ENCODE results near the gene TDRD5. TPM values are rescaled to one million over a fixed set of nuclear protein-coding genes. Genes with fewer than 3 reads are reported as not detected.
"Not testable (repeated sequence)": the region's sequence is repeated elsewhere in the genome, so short reads cannot be mapped to it uniquely, and the experiment has no call there.

TDRD5 gene
- total RNA-seq, 2 experiments from 2014 or later, result not detected

DNA sequence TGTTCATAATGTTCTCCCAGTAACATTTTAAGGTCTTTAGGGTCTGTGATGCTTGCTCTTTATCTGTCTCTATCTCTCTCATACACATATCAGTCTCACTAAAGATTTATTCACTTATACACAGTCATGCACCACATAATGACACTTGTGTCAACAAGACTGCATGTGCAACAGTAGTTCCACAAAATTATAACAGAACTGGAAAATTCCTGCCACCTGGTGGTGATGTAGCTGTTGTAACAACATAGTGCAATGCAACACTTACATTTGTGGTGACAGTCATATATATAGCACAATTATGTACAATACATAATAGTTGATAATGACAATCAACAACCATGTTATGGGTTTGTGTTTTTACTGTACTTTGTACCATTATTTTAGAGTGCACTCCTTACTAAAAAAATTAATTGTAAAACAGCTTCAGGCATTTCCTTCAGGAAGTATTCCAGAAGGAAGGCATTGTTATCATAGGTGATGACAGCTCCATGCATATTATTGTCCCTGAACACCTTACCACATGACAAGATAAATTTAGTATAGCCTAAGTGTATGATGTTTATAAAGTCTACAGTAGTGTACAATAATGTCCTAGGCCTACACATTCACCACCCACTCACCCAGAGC, 8.1 kb downstream of the TDRD5 start:
- ChIA-PET CTCF (interaction anchor here (1.0 kb wide), 1 partner anchor 543 kb away, joined by 3 read pairs; no protein-coding TSS in a partner anchor), POLR2A (no interaction called here)

DNA sequence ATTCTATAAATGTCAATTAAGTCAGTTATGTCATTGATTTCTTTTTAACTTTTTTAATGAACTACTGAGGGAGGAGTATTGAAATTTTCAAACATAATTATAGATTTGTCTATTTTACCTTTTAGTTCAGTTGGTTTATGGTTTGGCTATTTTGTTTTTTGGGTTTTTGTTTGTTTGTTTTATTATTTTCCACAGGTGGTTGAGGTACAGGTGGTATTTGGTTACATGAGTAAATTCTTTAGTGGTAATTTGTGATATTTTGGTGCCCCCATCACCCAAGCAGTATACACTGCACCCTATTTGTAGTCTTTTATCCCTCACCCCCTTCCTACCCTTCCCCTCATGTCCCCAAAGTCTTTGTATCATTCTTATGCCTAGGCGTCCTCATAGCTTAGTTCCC, 9.5 kb downstream of the TDRD5 start:
- ChIA-PET CTCF (no interaction called here), POLR2A (no interaction called here)

DNA sequence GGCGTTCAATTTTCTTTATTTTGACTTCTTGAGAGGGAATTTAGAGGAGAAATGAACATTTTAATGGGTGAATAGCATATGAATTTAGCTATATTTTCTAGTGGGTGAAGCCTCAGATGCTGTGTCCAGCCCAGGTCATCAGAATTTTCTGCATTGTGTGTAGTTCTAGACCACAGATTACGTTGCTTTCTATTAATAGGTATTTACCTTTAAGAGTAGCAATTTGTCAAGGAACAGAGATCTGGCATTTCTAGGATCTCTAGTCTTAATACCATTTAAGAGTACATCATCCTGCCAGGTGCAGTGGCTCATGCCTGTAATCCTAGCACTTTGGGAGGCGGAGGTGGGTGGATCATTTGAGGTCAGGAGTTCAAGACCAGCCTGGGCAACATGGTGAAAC, 20.7 kb downstream of the TDRD5 start:
- ChIA-PET POLR2A (no interaction called here), CTCF (no interaction called here)

DNA sequence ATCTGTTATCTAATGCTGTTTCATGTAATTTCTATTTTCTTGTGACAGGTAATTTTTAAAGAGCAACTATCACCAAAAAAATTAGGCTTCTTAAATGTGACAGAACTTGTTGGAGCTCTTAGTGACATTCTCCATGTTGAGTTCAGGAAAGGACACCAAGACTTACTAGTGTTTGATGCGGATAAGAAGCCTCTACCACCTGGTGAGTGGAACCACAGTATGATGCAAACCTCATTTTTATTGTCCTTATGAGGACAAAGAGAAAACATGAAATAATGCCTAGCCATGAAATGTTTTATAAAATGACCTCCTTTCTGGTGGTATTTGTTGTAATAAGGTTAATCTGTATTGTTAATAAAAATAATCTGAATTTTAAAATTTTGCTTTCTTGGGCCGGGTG, 39.1 kb downstream of the TDRD5 start:
- CTCF ChIA-PET, result no interaction called here
- POLR2A ChIA-PET, result no interaction called here

DNA sequence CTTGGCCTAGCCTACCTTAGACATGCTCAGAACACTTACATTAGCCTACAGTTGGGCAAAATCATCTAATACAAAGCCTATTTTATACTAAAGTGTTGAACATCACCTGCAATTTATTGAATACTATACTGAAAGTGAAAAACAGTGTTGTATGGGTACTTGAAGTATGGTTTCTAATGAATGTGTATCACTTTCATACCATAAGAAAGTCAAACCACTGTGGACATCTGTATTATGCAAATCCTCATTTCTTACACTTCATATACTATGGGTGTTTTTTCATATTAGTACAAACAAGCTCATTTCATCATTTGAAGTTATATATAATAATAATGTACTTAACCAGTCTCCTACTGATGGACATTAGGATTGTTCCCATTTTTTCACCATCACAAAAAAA, 41.2 kb downstream of the TDRD5 start:
- ChIA-PET POLR2A (no interaction called here), CTCF (no interaction called here)

DNA sequence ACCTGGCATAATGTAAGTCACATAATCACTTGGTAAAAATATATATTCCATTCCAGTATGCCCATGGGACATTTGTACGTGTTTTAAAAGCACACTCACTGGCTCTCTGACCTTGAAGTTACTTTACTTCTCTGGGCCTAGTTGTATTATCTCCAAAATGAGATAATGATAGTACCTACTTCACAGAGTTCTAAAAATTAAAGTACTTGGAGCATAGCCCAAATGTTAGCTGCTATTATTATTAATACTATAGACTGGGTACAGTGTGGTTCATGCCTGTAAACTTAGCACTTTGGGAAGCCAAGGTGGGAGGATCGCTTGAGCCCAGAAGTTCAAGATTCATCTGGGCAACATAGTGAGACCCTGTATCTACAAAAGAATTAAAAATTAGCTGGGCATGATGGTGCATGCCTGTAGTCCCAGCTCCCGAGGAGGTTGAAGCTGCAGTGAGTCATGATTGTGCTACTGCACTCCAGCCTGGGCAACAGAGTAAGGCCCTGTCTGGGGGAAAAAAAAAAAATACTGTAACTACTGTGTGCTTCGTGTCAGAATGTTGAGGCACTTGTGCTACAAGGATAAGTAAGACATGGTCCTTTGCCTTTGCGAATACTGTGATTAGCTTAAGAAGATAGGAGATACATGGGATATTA, 45.7 kb downstream of the TDRD5 start:
- POLR2A ChIA-PET, result no interaction called here
- CTCF ChIA-PET, result no interaction called here

DNA sequence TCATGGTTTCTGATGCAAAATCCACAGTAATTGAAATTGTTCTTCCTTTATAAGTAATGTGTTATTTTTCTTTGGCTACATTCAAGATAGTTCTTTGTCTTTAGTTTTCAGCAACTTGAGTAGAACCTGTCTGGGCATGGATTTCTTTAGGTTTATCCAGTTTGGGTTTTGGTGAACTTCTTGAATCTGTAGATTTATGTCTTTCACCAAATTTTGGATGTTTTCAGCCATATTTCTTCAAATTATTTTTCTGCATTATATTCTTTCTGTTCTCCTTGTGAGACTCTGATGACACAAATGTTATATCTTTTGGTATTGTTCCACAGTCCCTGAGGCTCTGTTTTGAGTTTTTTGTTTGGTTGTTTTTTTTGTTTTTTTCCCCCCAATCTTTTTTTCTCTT, 69.4 kb downstream of the TDRD5 start:
- CTCF ChIA-PET, result no interaction called here
- POLR2A ChIA-PET, result no interaction called here

DNA sequence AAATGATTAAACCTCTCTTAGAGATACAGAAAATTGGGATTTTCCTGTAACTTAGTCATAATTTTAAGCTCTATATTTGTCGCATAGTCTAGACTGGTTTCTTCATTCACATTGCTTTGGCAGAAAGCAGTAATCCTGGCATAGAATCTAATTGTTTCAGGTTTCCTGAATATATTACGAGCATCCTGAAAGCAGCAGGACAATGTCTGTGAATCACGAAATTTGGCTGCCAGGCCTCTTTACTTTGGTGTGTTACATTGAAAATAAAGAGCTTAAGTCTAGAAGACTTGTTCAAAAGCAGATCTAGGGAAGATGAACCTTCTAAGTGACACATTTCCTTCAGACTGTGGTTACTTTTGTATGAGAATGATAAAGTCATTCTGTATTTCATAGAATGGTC, 72.2 kb downstream of the TDRD5 start:
- ChIA-PET CTCF (no interaction called here), POLR2A (no interaction called here)

DNA sequence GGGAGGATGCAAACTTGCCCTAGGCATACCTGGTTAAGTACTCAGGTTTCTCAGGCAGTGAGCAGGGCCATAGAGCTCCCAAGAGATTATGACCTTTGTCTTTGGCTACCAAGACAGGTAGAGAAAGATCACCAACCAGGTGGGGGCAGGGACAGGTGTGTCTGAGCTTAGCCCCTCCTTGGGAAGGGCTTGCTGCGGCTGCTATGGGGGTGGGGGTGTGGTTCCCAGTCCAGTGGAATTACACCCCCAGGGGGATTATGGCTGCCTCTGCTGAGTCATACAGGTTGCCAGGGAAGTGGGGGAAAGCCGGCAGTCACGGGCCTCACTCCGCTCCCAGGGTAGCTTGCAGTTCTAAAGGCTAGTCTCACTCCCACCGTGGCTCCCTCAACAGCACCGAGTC, 86.2 kb downstream of the TDRD5 start:
- POLR2A ChIA-PET, result no interaction called here
- CTCF ChIA-PET, result no interaction called here

DNA sequence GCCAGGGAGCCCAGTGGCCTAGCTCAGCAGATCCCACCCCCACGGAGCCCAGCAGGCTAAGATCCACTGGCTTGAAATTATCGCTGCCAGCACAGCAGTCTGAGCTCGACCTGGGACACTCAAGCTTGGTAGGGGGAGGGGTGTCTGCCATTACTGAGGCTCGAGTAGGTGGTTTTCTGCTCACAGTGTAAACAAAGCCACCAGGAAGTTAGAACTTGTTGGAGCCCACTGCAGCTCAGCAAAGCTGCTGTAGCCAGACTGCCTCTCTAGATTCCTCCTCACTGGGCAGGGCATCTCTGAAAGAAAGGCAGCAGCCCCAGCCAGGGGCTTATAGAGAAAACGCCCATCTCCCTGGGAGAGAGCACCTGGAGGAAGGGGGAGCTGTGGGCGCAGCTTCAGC, 102.9 kb downstream of the TDRD5 start:
- CTCF ChIA-PET, result interaction anchor here (1.0 kb wide), 1 partner anchor 120 kb away, joined by 3 read pairs; no protein-coding TSS in a partner anchor
- POLR2A ChIA-PET, result not testable (repeated sequence)

DNA sequence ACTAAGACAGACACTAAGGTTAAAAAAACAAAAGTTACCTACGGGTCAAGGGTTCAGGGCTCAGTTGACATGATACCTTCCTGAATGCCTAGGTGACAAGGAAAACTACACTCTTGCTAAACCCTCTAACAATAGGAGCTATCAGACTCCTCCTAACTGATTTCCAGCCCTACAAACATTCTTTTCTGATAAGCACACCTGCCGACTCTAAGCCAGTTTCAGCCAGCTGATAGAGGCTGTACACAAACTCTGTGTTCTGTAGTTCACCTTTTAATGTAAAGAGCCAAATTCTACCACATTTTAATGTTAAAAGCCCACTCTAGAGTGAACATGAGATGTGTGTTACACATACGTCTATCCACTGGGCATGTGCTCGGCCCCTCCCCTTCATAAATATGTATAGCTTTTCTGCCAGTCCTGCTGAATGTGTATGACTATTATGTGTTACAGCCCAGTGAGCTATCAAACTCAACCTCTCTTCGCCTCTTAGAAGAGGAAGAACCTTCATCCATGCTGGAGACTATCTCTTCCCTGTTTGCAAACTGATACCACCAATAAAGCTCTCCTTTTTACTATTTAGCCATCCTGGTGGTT, 111.4 kb downstream of the TDRD5 start:
- CTCF ChIA-PET, result interaction anchor here (1.1 to 5.1 kb wide), 2 partner anchors 108 to 112 kb away, joined by 3 to 74 read pairs; no protein-coding TSS in a partner anchor
- POLR2A ChIA-PET, result no interaction called here

DNA sequence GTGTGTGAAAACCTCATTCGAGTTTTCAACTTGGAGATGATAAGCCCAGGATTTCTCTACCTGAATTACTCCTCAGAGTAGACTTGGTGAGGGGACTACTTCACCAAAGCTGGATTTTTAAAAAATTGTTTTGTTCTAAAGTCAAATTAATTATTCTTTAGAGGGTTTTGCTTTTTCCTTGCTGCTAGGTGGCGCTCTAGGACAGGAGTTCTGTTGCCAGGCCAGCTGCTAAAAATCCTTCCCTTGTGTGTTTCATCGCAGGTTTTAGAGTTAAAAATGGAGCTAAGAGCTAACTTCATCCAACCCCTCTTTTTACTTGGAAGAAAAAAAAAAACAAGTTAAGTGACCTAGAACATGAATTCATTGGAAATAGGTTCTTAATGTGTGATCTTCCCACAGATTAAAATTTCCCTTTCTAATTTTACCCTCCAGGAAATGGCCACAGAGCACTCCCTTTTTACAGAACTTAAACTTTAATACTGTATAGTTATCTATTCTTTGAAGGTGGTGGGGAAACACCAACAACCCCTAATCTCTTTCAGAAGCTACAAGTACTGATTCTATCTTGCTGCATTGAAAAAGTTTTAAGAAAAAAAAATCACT, 114.8 kb downstream of the TDRD5 start:
- POLR2A ChIA-PET, result no interaction called here
- CTCF ChIA-PET, result interaction anchor here (0.7 to 5.1 kb wide), 8 partner anchors 86 to 117 kb away, joined by 3 to 74 read pairs (median 4); no protein-coding TSS in a partner anchor

DNA sequence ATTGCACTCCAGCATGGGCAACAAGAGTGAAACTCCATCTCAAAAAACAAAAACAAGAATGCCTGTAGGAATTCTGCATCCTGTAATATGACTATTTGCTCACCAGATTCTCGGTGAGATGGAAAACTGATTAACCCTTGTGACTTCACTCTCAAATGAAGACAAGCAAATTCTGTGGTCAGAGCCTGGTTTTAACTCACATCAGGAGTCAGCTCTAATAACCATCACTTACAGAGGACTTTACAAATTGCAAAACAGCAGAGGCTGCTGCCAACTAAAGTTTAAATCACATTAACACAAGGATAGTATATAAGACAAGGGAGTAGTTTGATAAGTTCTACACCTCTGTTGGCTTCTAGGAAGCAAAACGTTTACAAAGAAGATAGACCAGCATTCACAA, 115.8 kb downstream of the TDRD5 start:
- CTCF ChIA-PET, result interaction anchor here (1.7 to 5.1 kb wide), 3 partner anchors 103 to 112 kb away, joined by 6 to 74 read pairs (median 17); no protein-coding TSS in a partner anchor

DNA sequence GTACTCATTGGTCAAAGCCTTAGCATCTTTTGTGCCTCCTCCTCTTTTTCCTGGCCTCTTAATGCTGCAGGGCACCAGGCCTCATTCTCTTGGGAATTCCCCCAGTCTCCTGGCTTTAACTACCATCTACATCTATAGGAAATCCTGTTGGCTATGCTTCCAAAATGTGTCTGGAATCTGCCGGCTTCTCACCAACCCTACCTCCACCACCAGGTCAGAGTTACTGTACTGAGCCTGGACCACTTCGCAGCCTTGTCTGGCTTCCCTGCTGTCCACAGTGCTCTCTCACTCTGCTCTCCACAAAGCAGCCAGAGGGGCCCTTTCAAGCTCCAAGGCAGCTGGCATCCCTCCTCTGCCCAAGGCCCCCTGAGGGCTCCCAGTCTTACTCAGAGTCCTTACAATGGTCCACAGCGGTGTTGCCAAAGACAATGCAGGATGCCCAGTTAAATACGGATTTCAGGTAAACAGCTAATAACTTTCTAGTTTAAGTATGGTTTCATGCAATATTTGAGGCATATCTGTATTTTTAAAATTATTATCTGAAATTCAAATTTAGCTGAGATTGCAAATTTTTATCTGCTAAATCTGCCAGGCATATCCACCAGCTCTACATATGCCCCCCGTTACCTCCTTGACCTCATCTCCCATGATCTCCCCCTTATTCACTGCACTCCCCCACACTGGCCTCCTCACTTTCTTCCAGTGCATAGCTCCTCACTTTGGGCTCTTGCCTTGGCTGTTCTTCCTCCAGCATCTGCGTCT, 117.0 kb downstream of the TDRD5 start:
- POLR2A ChIA-PET, result interaction anchor here (0.6 kb wide), 1 partner anchor 676 kb away, joined by 3 read pairs; no protein-coding TSS in a partner anchor
- CTCF ChIA-PET, result interaction anchor here (1.6 to 3.3 kb wide), 2 partner anchors 102 to 106 kb away, joined by 6 to 21 read pairs; no protein-coding TSS in a partner anchor

More for the DNA sequence above, 115.8 kb downstream of the TDRD5 start:
- POLR2A ChIA-PET, result no interaction called here

DNA sequence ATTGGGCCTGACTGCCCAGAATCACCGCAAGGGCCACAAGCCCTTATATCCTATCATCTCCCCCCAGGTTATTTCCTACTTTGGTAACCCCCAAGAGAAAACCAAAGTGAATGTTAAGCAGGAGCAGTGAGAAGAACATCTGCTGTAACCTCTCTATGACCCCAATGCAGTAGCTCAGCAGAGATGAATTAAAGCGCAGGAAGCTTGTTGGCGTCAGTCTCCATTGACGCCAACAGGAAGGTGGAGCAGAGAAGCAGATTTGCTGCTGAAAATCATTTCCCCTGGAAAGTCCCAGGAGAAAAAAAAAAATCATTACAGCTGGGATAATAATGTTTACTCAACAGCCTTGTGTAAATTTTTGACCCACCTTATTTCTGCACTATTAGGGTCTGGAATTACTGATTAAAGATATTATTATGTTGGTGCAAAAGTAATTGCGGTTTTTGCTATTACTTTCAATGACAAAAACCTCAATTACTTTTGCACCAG, 118.3 kb downstream of the TDRD5 start:
- ChIA-PET CTCF (interaction anchor here (1.6 to 3.3 kb wide), 2 partner anchors 101 to 105 kb away, joined by 6 to 21 read pairs; no protein-coding TSS in a partner anchor), POLR2A (no interaction called here)

DNA sequence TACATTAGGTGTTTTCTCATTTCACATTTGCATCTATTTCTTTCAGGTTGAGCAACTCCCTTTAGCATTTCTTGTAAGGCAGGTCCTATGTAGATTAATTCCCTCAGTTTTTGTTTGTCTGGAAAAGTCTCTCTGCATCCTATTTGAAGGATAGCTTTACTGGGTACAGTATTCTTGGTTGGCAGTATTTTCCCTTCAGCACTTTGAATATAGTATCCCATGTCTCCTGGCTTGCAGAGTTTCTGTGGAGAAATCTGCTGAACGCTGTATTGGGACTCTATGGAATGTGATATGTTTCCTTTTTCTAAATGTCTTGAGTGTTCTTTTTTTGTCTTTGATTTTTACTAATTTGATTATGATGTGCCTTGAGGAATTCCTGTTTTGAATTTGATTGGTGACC, 122.5 kb downstream of the TDRD5 start:
- CTCF ChIA-PET, result no interaction called here
- POLR2A ChIA-PET, result no interaction called here

DNA sequence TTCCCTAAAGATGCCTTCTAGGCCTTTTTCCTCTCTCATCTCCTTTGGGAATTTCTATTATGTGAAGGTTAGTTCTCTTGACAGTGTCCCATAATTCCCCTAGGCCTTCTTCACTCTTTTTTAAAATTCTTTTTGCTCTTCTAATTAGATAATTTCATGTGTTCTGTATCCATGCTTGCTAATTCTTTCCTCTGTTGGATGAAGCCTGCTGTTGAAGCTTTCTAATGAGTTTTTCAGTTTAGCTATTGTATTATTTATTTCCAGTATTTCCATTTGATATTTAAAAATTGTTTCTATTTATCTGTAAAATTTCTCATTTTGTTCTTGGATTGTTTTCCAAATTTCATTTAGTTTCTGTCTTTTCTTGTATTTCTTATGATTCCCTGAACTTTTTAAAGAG, 123.0 kb downstream of the TDRD5 start:
- CTCF ChIA-PET, result no interaction called here

DNA sequence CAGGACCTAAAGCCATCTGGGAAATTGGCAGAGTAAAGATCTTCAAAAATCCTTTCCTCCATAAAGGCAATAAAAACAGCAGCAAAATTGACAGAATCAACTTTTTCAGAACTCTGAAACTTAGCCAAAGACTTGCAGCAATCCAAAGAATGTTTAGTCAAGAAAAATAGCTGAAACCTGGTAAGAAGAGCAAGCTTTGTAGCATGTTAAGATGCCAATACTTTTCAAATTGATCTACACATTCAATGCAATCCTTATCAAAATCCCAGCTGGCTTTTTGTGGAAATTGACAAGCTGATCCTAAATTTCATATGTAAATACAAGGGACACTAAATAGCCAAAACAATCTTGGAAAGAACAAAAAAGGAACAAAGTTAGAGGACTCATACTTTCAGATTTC, 127.6 kb downstream of the TDRD5 start:
- CTCF ChIA-PET, result no interaction called here
- POLR2A ChIA-PET, result no interaction called here

More for the DNA sequence above, 123.0 kb downstream of the TDRD5 start:
- POLR2A ChIA-PET, result no interaction called here

DNA sequence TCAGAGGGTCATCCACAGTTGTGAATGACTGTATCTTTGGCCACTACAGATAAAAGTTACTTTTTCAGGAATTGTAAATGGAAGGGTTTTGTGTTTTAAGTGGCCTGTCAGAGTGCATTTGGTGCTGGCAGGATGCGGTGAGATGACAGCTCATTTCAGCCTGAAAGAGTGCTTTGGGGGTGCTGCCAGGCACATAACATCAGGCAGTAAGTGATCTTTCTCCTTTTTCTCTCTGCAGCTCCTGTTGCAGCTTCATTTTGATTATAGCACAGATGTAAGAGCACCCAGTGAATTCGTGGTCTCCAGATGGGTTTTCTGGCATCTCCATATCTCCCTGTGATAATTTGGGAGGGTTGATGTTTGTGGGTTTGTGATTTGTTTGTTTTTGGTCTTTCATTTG, 136.6 kb downstream of the TDRD5 start:
- ChIA-PET CTCF (interaction anchor here (2.0 kb wide), 1 partner anchor 83 kb away, joined by 4 read pairs; no protein-coding TSS in a partner anchor), POLR2A (no interaction called here)

DNA sequence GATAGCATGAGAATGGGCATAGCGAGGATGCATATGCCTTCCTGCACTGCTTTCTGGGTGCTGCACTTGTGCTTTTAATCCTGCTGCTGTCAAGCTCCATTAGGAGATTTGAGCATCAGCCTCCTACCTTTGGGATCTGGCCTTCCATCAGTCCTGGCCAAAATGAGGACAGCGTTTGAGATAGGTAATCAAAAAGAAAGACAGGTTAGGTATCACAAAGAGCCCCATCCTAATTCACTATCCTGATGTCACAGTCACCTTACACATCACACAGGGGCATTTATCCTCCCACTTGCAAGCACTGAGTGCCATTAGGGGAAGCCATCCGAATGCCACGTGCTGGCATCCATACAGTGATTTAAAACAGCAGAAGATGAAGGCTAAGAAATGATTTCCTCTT, 138.2 kb downstream of the TDRD5 start:
- POLR2A ChIA-PET, result no interaction called here
- CTCF ChIA-PET, result no interaction called here

Measured in activated CD8-positive, alpha-beta memory T cell treated with anti-CD3 and anti-CD28 coated beads for 36 hours (primary cell).